GM18499 (cell line): ENCODE results near the gene GLDC.

ENCODE experiments used
- ATAC-seq: cut with Tn5 transposase; IDR thresholded peaks from one replicate; pipeline ENCODE4 v1.9.1; 2021; ENCODE audit warnings: moderate number of reproducible peaks; ENCODE audit not compliant: insufficient read depth, unreplicated experiment

Gene GLDC

DNA sequence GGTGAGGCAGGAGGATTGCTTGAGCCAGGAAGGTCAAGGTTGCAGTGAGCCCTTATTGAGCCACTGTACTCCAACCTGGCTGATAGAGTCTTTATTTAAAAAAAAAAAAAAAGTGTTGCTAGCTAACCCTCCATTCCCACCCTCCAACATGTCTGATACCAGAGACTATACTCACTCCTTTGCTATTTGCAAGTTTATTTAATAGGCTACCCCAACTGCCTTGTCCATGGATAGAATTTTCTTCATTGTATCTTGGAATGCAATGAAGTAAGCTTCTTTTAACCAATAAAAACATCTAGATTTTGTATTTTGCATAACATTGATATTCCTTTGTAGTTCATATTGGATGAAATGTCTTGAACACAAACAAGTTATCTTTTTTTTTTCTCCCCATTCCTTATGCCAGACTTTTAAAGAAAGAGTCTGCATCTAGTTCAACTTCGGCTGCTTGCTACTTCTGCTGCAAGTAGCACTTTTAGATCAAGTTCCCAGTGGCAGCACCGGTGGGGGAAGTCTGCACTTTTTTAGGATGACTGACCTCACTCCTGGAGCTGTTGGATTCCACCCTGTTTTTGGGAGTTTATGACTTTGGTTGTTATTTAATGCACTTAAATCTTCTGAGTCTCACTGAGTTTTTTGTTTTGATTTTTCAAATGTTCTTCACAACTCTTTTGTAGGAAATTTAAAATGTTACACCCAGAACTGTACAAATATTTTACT, 120.0 kb downstream of the GLDC start:
- no peak for ATAC-seq

- ATAC-seq = no peak
Measured at GRCh38 chr9:6522263-6522662, 123.3 kb downstream of the GLDC start.

DNA sequence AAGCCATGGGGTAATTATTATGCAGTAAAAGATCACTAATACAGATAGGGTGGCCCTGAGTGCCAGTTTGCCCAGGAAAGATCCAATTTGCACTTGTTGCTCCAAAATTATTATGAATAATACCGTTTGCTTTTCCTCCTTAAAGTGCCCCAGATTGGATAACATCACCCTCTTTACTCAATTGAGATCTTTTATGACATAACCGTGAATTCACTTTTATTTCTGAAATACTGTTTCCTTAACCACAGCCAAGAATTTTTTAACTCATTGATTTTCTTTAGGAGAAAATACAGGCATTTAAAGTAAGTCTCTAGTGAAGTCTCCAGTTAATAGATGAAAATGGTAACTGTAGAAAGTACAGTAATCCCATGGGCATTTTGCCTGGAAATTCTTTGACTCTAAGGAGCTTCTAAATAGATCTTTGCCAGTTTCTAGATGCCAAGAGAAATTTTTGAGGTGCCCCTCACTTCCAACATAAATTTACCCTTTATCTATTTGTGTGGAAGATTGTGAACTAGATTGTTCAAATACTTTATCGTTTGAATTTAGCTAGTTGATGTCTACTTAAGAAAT, 133.4 kb downstream of the GLDC start:
- no peak for ATAC-seq

GRCh38 chr9:6506571-6506970, 139.0 kb downstream of the GLDC start:
- ATAC-seq = no peak

DNA sequence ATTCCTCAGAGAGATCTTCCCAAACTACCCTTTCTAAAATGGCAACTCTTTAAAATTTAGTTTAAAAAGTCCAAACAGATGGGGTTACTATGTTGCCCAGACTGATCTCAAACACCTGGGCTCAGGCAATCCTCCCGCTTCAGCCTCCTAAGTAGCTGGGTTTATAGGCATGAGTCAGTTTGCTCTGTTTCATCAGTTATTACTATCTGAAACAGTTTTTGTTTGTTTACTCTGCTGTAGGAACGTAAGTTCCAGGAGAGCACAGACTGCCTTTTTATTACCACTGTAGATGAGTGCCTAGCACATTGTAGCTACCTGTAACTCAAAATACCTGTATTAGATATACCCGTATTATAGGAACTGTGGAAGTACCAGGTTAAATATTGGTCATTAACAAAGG, 143.1 kb downstream of the GLDC start:
- no peak for ATAC-seq

GRCh38 chr9:6501526-6502210, 143.9 kb downstream of the GLDC start:
- no peak for ATAC-seq

DNA sequence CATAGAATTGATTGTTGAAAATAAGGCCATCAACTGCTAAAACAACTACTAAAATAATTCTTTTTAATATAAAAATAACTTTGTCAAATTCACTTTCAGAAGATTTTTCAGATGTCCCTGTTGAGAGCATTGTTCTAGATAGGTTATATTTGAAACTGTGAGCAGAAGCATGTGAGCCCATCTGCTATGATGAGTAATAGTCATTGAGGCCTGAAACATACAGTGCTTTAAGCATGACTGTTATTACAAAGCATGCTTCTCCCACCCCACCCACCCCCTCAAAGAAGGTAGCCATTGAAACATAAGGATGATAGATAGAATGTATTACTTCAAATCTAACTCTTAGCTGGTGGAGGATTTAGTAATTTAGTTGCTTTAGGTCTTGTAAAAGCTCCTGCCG, 146.5 kb downstream of the GLDC start:
- no peak for ATAC-seq

DNA sequence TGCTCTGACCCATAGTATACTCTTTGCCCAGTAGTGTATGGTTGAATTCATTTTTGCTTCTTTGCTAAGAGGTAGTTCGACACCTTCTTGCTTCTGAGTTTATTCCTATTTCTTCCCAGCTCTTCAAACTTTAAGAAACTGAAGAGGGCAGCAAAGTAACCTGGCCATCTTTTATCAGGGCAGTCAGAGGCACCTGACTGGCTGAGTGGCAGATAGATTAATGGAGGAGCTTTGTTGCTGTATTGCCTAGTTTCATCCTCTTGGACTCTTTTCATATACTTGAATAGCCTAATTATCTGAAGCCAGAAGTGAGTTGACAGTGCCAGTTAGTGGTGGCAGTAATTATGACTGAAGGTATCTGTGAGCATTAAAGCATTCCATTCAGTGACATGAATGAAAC, 150.1 kb downstream of the GLDC start:
- no peak for ATAC-seq

GRCh38 chr9:6490863-6491262, 154.7 kb downstream of the GLDC start:
- ATAC-seq = no peak

DNA sequence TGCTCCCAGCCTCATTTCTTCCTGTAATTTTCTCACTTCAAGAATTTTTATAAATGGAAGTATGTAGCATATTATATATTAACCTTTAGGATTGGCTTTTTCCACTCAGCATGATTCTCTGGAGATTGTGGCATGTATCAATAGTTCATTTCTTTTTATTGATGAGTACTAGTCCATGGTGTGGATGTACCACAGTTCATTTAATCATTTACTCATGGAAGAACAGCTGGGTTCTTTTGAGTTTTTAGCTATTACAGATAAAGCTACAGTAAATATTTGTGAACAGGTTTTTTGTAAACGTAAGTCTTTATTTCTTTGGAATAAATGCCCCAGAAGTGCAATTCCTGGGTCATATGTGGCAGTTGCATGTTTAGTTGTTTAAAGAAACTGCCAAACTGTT, 156.4 kb downstream of the GLDC start:
- no peak for ATAC-seq

DNA sequence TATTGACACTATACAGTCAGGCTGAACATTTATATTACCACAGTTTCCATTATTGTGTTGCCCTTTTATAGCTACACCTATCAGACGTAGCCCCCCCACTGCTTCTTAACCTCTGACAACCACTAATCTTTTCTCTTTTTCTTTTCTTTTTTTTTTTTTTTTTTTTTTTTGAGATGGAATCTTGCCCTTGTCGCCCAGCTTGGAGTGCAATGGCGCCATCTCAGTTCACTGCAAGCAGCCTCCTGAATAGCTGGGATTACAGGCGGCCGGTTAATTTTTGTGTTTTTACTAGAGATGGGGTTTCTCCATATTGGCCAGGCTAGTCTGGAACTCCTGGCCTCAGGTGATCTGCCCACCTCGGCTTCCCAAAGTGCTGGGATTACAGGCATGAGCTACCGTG, 157.1 kb downstream of the GLDC start:
- ATAC-seq = no peak

- ATAC-seq = no peak
Measured at GRCh38 chr9:6484210-6484609, 161.3 kb downstream of the GLDC start.
